SU-DHL-6 (cell line): Measurements from ENCODE around the gene ATP7B.

ENCODE experiments used
- H2AFZ ChIP-seq: fragments of 200-600 bp; sonication (generic); 2 replicates; pipeline ENCODE4 v1.6.1; 2014; ENCODE audit warnings: low read depth, mild to moderate bottlenecking, moderate library complexity, mixed read lengths, antibody characterized with exemption, low read length; ENCODE audit not compliant: severe bottlenecking
- H3F3A ChIP-seq: fragments of 200-600 bp; shearing (Covaris generic); 2 replicates; pipeline ENCODE4 v1.6.0; 2016; ENCODE audit warnings: antibody characterized with exemption, mild to moderate bottlenecking; ENCODE audit not compliant: insufficient read depth
- H3K27ac ChIP-seq: fragments of 200-600 bp; sonication (generic); 2 replicates; pipeline ENCODE4 v1.5.1; 2016; ENCODE audit warnings: low read depth, mild to moderate bottlenecking, low read length, moderate library complexity, mixed read lengths
- H3K27me3 ChIP-seq: fragments of 200-600 bp; sonication (generic), shearing (Covaris generic); 2 replicates; pipeline ENCODE4 v1.6.0; 2014; ENCODE audit warnings: mild to moderate bottlenecking, low read length
- H3K36me3 ChIP-seq: fragments of 200-600 bp; sonication (generic); 2 replicates; pipeline ENCODE4 v1.6.1; 2014; ENCODE audit warnings: mild to moderate bottlenecking, low read length, mixed read lengths
- H3K4me2 ChIP-seq: fragments of 300-600, 200-600 bp; shearing (Covaris generic), sonication (generic); 2 replicates; pipeline ENCODE4 v1.6.0; 2014; ENCODE audit warnings: low read length, low read depth, mild to moderate bottlenecking; ENCODE audit not compliant: poor library complexity, severe bottlenecking
- H3K4me3 ChIP-seq: fragments of 200-600 bp; sonication (generic); 2 replicates; pipeline ENCODE4 v1.5.1; 2014; ENCODE audit warnings: antibody characterized with exemption, low read length, mild to moderate bottlenecking, mixed read lengths; ENCODE audit not compliant: insufficient read depth, poor library complexity, severe bottlenecking
- H3K79me2 ChIP-seq: fragments of 200-600 bp; sonication (generic); 2 replicates; pipeline ENCODE4 v1.6.1; 2014; ENCODE audit warnings: mild to moderate bottlenecking, low read length, moderate library complexity; ENCODE audit not compliant: insufficient read depth
- H3K9ac ChIP-seq: fragments of 200-600 bp; sonication (generic); 2 replicates; pipeline ENCODE4 v1.7.0; 2014; ENCODE audit warnings: mild to moderate bottlenecking, low read length
- H3K9me2 ChIP-seq: fragments of 200-600 bp; sonication (generic); replicated peaks from 2 replicates; pipeline ENCODE4 v1.6.1; 2014; ENCODE audit warnings: low read length; ENCODE audit not compliant: insufficient read depth
- H3K9me3 ChIP-seq: fragments of 200-600 bp; sonication (generic); 2 replicates; pipeline ENCODE4 v1.6.1; 2014; ENCODE audit warnings: low read length, mixed read lengths; ENCODE audit not compliant: insufficient read depth
- H4K20me1 ChIP-seq: fragments of 200-600 bp; sonication (generic); 2 replicates; pipeline ENCODE4 v1.6.1; 2014; ENCODE audit warnings: low read depth, mild to moderate bottlenecking, antibody characterized with exemption, low read length, moderate library complexity, mixed read lengths
- EZH2phosphoT487 ChIP-seq: fragments of 200-600 bp; sonication (generic), shearing (Covaris generic); conservative IDR thresholded peaks from 2 replicates; pipeline ENCODE4 v1.6.1; 2018; ENCODE audit warnings: mild to moderate bottlenecking, antibody characterized with exemption, low read length, moderate library complexity, mixed read lengths
- TF ChIP-seq, protein P1 (sequence below): fragments of 200-600 bp; sonication (generic); IDR thresholded peaks from one replicate; pipeline ENCODE4 v1.5.1; 2017; ENCODE audit warnings: antibody characterized with exemption, mild to moderate bottlenecking, low read length, moderate library complexity; ENCODE audit not compliant: insufficient read depth, poor library complexity, severe bottlenecking

The ATP7B gene

DNA sequence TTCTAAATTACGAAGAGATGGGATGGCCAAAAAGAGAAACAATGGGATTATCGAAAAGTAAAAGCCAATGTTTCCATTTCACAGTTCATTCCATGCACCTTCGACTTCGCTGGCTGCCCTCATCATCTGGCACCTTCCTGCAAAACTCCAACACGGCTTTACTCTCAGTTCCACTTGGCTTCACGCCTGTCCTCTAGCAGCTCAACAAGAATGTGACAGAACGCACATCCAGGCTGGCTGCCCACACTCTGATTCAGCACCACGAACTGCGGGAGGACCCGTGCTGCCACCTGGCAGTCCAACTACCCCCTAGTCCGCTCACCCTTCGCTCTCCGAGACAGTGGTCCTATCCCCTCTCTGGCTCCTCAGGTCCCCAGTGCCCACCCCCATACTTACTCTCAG, 11.7 kb downstream of the ATP7B start:
- H2AFZ ChIP-seq = no peak overlapping the region
- no peaks in the 10 kb centered on the region for H3K79me2 ChIP-seq

DNA sequence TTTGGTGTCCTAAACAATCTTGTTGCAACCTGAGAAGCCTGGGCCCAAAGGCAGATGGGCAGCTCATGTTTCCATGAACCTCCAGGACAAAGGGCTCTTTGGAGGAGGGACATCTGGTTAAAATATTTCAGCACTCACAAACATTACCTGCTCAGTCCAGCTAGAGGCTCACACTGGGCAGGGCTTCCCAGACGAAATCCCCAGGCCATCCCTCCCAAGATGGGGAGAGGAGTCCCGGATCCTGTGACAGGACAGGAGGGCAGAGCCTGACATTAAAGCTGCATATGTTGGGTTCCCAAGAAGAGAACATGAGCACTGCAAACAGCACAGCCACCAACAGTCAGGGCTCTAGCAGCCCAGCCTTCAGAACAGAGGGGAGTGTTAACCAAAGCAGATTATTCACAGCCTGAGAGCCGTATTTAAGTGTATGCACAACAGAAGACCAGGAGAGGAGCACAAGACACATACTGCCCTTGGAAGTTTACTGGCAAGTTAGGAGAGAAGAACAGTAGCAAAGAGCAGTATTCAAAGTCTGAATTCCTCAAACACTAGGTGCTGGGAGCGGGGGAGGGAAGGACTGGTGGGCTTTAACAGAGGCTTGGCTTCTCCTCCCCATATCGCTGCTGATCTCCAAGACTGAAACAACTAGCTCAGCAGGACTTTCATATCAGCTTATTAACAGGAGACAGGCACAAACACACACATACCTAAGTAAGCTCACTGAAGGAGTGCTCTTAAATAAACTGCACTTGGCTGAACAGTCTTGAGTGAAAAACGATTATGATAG, 12.3 kb downstream of the ATP7B start:
- H3K9me3 ChIP-seq = no peaks in the 10 kb centered on the region
- no peaks in the 10 kb centered on the region for H3F3A ChIP-seq
- H3K27ac ChIP-seq = no peak overlapping the region
- no peak overlapping the region for H2AFZ ChIP-seq
- H4K20me1 ChIP-seq = no peaks in the 10 kb centered on the region
- no peak overlapping the region for H3K9ac ChIP-seq
- H3K79me2 ChIP-seq = no peaks in the 10 kb centered on the region
- no peaks in the 10 kb centered on the region for H3K36me3 ChIP-seq
- H3K9me2 ChIP-seq = no peaks in the 10 kb centered on the region
- no peaks in the 10 kb centered on the region for H3K27me3 ChIP-seq
- H3K4me2 ChIP-seq = no peak overlapping the region
- no peak overlapping the region for H3K4me3 ChIP-seq
- TF ChIP-seq, protein P1, sequence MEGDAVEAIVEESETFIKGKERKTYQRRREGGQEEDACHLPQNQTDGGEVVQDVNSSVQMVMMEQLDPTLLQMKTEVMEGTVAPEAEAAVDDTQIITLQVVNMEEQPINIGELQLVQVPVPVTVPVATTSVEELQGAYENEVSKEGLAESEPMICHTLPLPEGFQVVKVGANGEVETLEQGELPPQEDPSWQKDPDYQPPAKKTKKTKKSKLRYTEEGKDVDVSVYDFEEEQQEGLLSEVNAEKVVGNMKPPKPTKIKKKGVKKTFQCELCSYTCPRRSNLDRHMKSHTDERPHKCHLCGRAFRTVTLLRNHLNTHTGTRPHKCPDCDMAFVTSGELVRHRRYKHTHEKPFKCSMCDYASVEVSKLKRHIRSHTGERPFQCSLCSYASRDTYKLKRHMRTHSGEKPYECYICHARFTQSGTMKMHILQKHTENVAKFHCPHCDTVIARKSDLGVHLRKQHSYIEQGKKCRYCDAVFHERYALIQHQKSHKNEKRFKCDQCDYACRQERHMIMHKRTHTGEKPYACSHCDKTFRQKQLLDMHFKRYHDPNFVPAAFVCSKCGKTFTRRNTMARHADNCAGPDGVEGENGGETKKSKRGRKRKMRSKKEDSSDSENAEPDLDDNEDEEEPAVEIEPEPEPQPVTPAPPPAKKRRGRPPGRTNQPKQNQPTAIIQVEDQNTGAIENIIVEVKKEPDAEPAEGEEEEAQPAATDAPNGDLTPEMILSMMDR = no peak
- TF ChIP-seq EZH2phosphoT487 = no peak

More for the DNA sequence above, 11.7 kb downstream of the ATP7B start:
- TF ChIP-seq, protein P1 = no peak
- no peak for TF ChIP-seq EZH2phosphoT487
- no peak overlapping the region for H3K27ac ChIP-seq
- H3K9me3 ChIP-seq = no peaks in the 10 kb centered on the region
- no peaks in the 10 kb centered on the region for H3F3A ChIP-seq
- no peaks in the 10 kb centered on the region for H4K20me1 ChIP-seq
- H3K36me3 ChIP-seq = no peaks in the 10 kb centered on the region
- H3K9me2 ChIP-seq = no peaks in the 10 kb centered on the region
- H3K9ac ChIP-seq = no peak overlapping the region
- no peak overlapping the region for H3K4me2 ChIP-seq
- H3K27me3 ChIP-seq = no peaks in the 10 kb centered on the region
- H3K4me3 ChIP-seq = no peak overlapping the region

DNA sequence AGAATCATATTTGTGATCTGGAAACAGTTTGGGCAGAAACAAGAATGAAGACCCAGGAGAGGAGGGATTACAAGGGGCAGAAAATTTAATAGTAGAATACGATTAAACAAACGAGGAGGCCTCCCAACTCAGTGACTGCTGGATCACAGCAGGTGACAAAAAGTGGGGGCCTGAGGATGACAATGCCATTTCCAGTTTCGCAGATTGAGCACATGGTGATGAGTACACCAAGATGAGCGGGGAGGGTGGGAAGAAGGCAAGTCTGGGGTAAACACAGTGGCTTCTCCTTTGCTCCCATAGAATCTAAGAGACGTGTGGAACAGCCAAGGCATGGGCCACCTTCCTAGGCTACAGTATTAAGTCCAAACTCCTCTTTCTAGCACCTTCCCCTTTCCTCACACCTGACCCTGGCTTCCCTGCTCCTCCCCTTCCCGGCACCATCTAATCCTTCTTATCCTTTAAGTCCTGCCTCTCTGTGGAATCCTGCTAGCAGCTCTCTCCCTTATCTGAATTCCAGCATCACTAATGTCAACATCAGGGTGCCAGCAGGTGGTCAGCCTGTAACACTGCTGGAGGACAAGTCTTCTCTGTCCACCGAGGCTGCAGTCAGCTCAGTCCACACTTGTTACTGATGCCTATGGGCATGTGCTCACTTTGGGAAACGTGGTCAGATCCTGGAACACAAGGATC, 13.5 kb downstream of the ATP7B start:
- no peak overlapping the region for H3K9ac ChIP-seq
- no peak overlapping the region for H3K4me2 ChIP-seq
- no peaks in the 10 kb centered on the region for H3K9me3 ChIP-seq
- no peaks in the 10 kb centered on the region for H4K20me1 ChIP-seq
- no peak overlapping the region for H2AFZ ChIP-seq
- H3K9me2 ChIP-seq = no peaks in the 10 kb centered on the region
- no peaks in the 10 kb centered on the region for H3K79me2 ChIP-seq
- H3K27ac ChIP-seq = no peak overlapping the region
- H3F3A ChIP-seq = no peaks in the 10 kb centered on the region
- no peaks in the 10 kb centered on the region for H3K27me3 ChIP-seq
- TF ChIP-seq, protein P1 = no peak
- no peak for TF ChIP-seq EZH2phosphoT487
- H3K4me3 ChIP-seq = no peak overlapping the region
- H3K36me3 ChIP-seq = no peaks in the 10 kb centered on the region
